HTR-8/SVneo (cell line): ENCODE data around the gene SRGAP2.
"Not testable (repeated sequence)": the region's sequence is repeated elsewhere in the genome, so short reads cannot be mapped to it uniquely, and the experiment has no call there.

ENCODE experiments used
- DNase-seq: peaks from one replicate; pipeline ENCODE4 v3.0.0; 2011; ENCODE audit warnings: low spot score, mixed read lengths; ENCODE audit not compliant: insufficient read length
- FAIRE-seq: peaks from 2 replicates; lab custom pipeline; 2011; peaks lifted over from hg19 to GRCh38; lab: Jason Lieb, UNC

SRGAP2 gene

DNA sequence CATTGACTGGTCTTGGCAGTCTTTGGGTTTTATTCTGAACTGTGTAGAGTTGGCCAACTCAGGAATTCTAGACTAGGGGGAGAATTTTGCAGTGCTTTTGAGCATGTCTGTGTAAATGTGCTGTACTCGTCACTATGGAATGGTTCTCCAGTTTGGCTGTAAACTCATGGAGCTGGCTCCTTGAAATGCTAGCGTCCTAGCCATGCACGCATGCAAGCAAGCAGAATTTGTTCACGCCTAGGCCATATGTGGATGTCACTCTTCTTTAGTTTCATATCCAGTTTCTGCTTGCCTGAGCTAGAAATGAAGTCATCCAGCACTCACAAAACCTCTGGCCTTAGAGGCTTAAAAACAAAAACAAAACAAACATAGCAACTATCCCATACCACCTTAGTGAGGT is 36.9 kb downstream of the SRGAP2 start:
- not testable (repeated sequence) for FAIRE-seq, DNase-seq

DNA sequence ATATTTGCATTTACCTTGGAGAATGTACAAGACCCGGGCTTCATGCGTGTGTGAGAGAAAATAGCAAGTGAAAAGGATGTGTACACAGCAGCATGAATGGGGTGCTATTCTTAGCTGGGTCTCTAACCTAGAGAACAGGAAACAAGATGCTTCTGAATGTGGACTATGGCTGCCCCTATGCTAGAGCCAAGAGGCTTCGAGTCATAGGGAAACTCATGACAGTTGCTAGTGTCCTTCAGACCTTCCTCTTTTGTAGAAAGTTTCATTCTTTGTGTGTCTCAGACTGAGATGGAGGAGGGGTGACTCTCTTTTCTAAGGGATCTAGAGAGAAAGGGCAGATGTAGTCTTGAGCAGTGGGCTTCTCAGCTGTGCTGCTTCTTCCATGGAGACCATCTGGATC is 40.0 kb downstream of the SRGAP2 start:
- not testable (repeated sequence) for DNase-seq, FAIRE-seq

DNA sequence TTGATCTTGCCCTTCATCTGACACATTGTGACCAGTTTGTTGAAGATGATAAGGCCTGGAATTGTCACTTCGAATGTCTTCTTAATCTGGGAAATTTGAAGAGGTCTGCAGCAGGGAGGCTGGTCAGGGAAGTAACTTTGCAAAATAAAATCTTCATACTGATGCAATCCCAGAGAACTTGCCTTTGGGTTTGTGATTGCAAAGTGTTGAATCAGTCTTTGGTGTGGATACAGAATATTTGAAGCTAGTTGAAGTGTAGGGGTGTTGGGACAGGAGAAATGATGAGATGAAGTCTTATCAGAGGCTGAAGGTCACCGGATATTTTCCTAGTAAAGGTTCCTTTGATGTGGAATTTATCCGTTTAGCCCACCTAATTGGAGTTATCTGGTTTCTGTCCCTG is 42.1 kb downstream of the SRGAP2 start:
- DNase-seq, FAIRE-seq: not testable (repeated sequence)

DNA sequence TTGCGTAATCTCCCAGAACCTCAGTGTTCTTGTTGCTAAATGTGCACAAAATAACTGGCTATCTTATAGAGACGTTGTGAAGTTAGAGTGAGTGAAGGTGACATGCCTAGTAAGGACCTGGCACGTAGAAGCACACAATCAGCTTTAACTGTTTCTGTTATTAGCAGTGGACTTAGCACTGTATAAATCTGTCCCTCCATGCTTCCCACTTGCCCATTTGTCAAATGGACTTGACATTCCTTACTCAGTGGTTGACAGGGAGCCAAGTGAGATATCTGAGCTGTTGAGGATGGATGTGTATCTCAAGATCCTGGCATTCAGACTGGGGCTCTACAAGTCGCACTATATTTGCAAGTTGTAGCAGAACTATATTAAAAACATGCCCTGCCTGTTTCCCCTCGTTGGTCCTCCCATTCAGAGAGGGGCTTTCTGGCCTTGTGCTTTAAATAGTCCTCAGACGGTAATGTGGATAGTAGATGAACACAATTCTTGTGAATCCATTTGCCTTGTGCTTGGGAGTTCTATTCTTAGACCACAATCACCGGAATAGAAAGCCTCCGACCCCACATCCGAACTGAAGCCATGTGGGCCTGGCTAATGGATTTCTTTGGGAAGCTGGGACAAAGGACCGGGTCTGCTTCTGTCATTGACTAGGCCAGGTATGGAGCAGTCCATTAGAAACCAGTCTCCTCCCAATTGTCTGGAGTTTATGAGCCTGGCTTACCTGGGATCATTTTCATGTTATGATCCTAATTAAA is 43.0 kb downstream of the SRGAP2 start:
- not testable (repeated sequence) for FAIRE-seq, DNase-seq

DNA sequence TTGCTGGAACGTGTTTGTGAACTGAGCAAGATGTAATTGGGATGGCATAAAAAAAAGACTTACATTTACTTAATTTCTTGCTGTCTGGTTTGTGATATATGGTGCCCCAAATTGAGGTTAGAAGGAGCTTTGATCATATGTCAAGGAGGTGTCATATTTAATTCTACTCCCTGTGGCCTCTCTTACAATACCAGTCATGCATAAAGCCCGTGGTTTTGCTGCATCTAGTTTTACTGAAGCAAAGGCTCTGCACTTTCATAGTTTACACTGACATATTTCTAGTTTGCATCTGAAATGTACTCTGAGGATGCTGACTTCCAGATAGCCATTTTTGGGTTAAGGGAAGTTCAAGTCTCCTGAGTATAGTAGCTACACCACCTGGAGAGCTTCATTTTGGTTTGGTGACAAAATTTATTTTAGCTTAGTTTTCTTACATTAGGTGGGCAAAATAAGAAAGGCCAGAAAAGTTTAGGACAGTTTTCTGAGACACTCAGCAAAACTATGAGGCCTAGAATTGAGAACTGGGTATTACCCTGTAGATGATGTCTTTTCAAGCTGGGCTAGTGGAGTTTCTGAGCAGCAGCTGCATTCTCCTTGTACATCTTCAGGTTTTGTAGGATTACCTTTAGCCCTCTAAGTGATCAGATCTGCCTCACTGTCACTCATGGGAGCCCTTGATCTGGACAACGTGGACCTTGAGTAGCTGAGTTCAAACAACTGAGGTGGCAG is 47.8 kb downstream of the SRGAP2 start:
- FAIRE-seq, DNase-seq: not testable (repeated sequence)

DNA sequence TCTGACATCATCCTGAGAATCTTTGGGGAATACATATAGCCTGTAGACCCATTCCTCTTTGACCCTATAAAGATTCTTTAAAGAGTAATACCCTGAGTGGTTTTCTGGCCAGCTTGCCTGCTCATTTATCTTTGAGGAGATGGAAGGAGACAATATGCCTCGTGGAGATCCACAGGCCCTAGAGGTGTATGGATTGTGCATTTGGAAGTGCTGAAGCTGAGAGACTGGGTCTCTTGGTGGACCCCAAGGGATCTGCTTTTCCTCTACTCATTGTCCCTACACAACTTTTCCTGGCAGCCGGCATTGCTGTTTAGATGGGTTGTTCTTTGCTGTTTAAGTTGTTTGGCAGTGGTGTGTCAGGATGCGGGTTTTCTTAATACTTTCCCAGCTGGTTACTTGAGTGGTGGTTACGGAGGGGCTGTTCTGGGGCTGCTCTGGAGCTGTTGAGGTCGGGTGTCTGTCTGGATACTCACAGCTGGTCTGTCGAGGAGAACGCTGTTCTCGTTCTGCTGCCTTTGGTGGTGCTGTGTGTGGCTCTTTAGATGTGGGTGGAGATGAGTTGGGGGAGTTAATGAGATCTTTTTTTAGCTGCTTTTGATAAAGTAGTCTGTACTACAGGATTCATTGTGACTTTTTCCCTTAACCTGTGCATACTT is 49.5 kb downstream of the SRGAP2 start:
- not testable (repeated sequence) for DNase-seq, FAIRE-seq
